Measurements from ENCODE around the gene ATP8B1.
A peak's percentile ranks its signal among the peaks of the same experiment; 100 is the strongest.

ATP8B1 gene

GRCh38 chr18:57791911-57792310 lies 11.2 kb downstream of the ATP8B1 start:
- no peak for DNase-seq

GRCh38 chr18:57791192-57791591 lies 11.9 kb downstream of the ATP8B1 start:
- no peak for DNase-seq

- no peak for DNase-seq
These were observed 12.8 kb downstream of the ATP8B1 start for GRCh38 chr18:57790316-57790715.

GRCh38 chr18:57789759-57790158 lies 13.4 kb downstream of the ATP8B1 start:
- no peak for DNase-seq

GRCh38 chr18:57789090-57789489 lies 14.0 kb downstream of the ATP8B1 start:
- DNase-seq: no peak

- no peak for DNase-seq
These were observed 15.9 kb downstream of the ATP8B1 start for GRCh38 chr18:57787068-57787685.

GRCh38 chr18:57785751-57786437 lies 17.2 kb downstream of the ATP8B1 start:
- DNase-seq: peak; percentile 81

- DNase-seq: no peak
These were observed 18.4 kb downstream of the ATP8B1 start for GRCh38 chr18:57784801-57785114.

- DNase-seq: no peak
These were observed 18.9 kb downstream of the ATP8B1 start for GRCh38 chr18:57784034-57784800.

GRCh38 chr18:57782049-57782448 lies 21.1 kb downstream of the ATP8B1 start:
- no peak for DNase-seq

GRCh38 chr18:57780706-57781347 lies 22.3 kb downstream of the ATP8B1 start:
- DNase-seq: no peak

- peak; percentile 75 for DNase-seq
These were observed 22.8 kb downstream of the ATP8B1 start for GRCh38 chr18:57780318-57780705.

GRCh38 chr18:57776767-57777166 lies 26.3 kb downstream of the ATP8B1 start:
- DNase-seq: no peak

- DNase-seq: no peak
These were observed 26.8 kb downstream of the ATP8B1 start for GRCh38 chr18:57776354-57776753.

GRCh38 chr18:57775937-57776336 lies 27.2 kb downstream of the ATP8B1 start:
- no peak for DNase-seq

- no peak for DNase-seq
These were observed 30.7 kb downstream of the ATP8B1 start for GRCh38 chr18:57772387-57772799.

GRCh38 chr18:57771626-57772025 lies 31.5 kb downstream of the ATP8B1 start:
- no peak for DNase-seq

GRCh38 chr18:57771193-57771592 lies 31.9 kb downstream of the ATP8B1 start:
- DNase-seq: no peak

GRCh38 chr18:57768537-57769326 lies 34.4 kb downstream of the ATP8B1 start:
- DNase-seq: peak; percentile 23

GRCh38 chr18:57767259-57768050 lies 35.7 kb downstream of the ATP8B1 start:
- no peak for DNase-seq

- no peak for DNase-seq
These were observed 38.1 kb downstream of the ATP8B1 start for GRCh38 chr18:57764995-57765394.

GRCh38 chr18:57764087-57764486 lies 39.0 kb downstream of the ATP8B1 start:
- DNase-seq: no peak
